Cerebellar cortex (tissue), 1 donor: Measurements from ENCODE around the gene DENND6B.
A peak's percentile ranks its signal among the peaks of the same experiment; 100 is the strongest.
"Not testable (repeated sequence)": the region's sequence is repeated elsewhere in the genome, so short reads cannot be mapped to it uniquely, and the experiment has no call there.

ENCODE experiments used
- DNase-seq: peaks from one replicate; pipeline ENCODE4 v3.0.0-alpha.2; 2015; ENCODE audit warnings: low spot score

Gene DENND6B

DNA sequence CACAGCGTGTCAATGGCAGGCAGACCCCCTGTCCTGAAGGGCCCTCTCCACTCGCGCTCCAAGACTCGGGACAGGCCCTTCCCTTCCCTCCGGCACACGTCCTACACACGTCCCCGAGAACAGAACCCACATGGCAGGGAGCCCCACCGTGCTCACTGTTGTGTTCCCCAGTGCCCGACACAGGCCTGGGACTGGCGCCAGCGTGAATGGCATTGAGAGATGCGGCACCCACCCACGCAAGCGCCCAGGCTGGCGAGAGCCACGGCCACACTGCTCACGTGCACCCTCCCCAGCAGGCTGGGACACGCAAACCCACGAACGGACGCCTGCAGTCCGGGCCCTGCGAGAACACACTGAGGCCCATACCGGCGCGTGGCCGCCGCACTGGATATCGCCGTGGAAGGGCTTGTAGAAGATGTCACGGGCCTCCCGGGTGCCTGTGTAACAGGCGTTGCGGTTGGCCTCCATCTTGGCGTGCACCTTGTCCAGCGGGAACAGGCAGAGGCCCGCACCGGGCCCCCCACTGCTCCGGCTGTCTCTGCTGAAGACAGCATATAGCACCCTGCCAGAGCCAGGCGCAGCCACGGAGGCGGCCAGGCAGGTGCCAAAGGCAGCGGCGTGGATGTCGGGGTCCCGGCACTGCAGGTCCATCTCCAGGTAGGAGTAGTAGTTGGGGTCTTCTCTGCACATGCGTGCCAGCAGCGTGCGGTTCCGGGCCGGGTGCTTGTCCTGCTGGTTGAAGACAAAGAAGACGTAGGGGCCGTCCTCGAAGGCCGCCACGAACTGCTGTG, 37.5 kb downstream of the DENND6B start:
- no peak for DNase-seq

DNA sequence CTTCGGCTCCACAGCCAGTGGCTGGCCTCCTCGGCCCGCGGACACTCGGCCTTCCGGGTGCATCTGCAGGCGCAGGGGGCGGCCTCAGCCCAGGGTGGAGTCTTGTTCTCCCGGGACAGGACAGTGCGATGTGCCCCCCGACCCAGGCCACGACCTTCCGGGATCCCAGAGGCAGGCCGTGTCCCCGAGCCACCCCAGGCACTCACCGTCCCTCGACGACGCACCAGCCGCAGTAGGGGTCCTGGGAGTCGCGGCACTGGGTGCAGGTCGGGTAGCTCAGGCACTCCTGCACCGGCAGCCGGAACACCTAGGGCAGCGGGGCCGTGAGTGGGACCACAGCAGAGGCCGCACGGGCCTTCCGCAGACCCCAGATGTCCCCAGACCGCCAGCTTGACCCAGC, 39.1 kb downstream of the DENND6B start:
- no peak for DNase-seq

DNA sequence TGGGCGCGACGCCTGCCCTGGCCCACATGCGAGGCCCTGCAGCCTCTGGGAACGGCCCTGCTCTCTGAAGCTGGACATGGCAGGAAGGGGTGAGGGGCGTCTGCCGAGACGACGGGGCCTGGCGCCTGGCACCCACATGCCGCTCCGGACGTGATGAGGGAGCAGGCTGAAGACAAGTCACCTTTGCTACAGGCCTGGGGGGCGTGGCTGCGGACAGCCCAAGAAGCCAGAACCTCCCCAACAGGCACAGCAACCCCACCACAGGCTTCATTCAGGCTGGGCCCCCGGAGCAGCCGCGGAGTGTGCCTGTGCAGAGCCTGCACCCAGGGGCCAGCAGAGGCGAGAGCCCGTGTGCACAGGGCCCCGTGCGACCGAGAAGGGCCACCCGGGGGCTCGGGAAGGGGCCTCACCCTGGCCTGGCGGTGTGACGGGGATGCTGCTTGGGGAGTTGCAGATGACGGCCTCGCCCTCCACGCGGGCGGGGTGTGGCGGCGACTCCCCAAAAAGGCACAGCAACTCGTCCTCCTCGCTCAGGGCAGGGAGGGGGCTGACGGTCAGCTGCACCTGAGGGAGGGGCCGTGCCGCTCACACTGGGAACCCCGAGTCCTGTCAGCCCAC, 40.0 kb downstream of the DENND6B start:
- DNase-seq: no peak

DNA sequence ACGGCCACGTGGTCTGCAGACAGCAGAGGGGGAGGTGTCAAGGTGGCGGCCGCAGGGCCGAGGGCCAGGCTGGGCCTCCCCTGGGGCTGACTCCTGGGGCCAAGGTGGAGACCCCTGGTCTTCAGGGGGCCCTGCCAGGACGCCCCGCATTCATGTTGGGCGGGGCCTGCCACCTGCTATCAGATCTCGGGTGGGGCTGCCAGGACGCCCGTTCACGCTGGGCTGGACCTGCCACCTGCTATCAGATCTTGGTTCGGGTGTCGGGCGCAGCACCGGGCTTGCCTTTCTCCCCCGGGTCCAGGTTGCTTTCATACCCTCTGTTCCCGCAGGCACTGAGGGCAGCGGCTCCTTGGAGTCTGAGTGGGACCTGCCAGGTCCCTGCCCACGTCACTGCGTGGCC, 40.5 kb downstream of the DENND6B start:
- no peak for DNase-seq

DNA sequence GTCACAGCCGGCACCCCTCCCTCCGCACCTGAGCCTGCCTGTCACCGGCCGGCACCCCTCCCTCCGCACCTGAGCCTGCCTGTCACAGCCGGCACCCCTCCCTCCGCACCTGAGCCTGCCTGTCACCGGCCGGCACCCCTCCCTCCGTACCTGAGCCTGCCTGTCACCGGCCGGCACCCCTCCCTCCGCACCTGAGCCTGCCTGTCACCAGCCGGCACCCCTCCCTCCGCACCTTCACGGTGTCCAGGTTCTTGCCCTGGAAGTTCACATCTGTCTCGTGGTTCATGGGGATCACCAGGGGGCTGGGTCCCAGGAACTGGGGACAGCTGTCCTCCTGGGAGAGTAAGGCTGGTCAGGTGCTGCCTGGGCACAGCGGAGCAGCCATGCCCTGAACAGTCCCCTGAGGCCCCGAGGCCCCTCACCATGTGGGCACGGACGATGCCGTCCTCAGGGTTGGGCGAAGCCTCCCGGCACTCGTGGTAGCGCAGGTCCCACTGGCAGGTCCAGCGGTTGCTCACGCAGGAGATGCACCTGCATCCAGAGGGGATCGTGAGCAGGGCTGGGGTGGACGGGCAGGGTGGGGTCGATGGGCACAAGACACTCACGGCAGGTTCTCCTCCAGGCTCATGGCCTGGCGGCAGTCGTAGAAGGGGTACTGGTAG, 41.1 kb downstream of the DENND6B start:
- DNase-seq: no peak

DNA sequence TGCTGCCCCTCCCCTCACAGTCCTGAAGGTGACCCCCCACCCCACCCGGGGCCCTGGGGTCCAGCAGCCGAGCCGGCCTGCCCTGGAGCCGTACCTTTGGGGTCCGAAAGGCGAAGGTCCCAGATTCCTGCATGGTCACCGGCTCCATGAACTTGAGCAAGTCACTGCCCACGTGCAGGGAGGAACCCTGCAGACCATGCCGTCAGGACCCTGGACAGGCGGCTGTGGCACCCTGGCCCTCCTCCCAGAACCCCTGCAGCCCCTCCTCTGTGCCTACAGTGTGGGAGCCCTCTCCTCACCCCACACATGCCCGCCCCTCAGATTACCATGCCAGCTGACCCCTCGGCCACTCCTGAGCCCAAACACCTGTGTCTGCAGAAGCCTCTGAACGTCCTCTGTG, 42.3 kb downstream of the DENND6B start:
- DNase-seq: no peak

DNA sequence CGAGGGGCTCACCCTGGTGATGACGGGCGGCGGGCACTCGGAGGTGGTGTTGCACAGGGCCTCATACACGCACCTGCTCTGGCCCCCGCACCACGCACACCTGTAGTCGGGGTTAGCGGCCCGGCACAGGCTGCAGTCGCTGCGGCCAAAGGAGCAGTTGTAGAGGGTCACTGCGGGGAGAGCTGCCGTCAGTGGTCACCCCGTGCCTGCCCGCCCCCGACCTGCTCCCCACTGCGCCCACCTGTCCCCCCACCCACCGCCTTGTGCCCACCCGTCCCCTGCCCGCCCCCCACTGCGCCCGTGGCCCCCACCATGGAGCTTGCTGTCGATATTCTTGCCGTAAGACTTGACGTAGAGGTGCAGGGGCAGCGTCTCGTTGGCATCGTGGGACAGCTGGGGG, 43.0 kb downstream of the DENND6B start:
- DNase-seq: no peak

DNA sequence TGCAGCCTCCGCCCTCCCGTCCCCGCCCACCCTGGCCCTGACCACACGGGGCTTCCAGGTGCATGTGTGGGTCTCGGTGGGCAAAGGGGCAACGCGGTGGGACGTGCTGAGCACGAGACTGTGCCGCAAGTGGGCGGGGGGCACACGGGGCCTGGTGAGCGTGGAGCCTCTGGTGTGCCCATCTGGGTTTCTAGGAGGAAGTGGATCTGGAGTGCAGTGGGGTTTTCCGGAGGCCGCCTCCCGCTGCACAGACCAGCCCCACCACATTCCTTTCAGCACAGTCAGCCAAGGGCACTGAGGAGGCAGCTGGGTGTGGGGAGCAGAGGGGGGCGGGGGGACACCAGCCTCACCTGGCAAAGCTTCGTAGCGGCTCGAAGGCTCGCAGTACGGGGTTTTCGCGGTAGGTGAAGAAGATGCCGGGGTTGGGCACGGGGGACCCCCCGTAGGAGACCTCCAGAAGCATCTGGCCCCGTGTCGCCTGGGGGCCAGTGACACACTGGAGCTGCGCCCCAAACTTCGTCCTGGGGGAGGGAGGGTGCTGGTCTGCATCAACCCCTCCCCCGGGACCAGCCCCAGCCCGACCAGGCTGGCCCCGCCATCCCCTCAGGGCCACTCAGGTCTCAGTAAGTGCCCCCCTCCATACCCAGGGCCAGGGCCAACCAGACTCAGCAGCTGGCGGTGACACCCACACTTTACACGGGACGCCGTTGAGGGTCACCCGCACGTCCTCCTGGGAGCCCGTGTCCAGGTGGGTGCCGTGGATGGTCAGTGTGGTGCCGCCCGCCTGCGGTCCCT, 44.3 kb downstream of the DENND6B start:
- DNase-seq: no peak

DNA sequence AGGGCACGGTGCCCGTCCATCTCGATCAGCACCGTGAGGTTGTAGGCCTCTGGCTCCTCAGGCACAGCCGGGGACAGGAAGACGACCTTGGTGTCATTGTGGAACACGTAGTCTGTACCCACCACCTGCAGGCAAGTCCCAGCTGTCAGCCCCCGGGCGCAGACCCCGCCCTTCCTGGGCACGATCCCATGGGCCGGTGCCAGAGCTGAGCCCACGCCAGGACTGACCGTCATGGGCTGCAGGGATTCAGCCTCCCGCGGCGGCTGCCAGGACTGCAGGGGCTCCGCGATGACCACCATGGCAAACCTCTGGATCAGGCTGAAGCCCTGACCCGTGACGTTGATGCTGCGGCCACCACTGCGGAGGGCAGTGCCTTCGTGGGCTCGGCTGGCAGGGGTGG, 44.9 kb downstream of the DENND6B start:
- no peak for DNase-seq

DNA sequence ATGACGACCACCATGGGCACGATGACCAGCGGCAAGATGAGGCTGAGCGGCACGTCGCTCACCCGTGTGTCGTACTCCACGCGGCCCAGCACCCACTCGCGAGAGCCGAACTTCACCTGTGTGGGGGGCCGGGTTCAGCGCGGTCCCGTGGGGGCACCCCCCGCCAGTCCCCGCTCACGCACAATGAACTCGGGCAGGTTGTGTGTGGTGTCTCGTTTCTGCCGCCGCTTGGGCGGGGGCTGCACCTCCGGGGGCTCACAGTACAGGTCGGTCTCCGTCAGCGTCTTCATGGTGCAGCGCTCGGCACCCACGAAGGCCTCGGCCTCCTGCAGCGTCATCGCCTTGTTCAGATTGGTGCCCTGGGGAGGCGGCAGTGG, 45.4 kb downstream of the DENND6B start:
- DNase-seq: no peak

DNA sequence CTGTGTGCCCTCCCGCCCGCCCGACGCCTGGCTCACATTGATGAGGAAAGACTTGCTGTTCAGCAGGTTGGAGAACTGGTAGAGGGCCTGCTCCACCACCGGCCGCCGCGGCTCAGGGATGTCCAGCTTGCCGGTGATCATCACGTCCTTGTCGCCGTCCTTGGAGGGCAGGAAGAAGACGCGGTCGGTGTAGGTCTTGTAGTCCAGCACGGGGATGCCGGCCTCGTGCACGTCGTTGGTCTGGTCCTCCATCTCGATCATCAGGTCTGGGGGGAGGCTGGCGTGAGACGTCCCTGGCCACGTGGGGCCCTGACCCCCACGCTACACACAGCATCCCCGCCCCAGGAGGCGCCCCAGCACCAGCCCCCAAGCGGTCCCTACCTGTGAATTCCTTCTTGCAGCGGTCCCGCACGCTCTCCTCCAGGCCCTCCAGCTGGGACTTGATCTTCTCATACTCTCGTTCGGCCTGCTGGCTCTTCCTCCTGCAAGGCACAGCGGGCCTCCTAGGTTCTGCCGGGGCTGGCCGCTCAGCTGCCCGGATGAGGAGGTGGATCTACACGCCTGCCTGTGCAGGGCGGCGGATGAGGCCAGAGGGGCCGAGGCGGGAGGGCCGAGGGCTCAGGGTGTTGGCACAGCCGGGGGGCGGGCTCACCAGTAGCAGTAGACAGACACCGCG, 46.0 kb downstream of the DENND6B start:
- DNase-seq: peak; percentile 57

DNA sequence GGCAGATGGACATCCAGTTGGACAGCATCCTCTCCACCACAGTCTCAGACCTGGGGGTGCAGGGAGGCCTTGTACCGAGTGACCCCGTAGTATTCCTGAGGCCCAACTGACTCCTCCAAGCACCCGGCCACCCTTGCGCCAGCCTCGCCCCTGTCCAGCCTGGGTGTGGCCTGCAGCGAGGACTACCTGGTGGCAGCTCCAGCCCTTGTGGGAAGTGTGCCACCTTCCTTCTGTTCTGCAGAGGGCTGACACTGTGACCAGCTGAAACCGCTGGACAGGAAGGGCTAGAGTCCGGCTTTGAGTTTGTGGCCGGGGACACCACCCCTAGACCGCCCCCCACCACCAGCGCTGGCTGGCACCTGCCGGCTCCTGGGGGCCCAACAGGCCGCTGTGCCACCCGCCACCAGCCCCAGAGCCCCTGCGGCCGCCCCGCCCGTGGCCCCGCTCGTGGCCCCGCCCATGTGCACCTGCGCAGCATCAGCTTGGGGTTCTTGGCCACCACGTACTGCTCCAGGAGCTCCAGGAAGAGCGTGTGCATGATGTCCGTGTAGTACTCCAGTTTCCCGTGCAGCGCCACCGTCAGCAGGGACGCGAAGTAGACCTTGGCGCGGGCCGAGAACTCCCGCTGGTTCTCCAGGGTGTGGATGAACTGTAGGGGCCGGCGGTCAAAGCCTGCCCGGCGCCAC, 46.6 kb downstream of the DENND6B start:
- DNase-seq: no peak

DNA sequence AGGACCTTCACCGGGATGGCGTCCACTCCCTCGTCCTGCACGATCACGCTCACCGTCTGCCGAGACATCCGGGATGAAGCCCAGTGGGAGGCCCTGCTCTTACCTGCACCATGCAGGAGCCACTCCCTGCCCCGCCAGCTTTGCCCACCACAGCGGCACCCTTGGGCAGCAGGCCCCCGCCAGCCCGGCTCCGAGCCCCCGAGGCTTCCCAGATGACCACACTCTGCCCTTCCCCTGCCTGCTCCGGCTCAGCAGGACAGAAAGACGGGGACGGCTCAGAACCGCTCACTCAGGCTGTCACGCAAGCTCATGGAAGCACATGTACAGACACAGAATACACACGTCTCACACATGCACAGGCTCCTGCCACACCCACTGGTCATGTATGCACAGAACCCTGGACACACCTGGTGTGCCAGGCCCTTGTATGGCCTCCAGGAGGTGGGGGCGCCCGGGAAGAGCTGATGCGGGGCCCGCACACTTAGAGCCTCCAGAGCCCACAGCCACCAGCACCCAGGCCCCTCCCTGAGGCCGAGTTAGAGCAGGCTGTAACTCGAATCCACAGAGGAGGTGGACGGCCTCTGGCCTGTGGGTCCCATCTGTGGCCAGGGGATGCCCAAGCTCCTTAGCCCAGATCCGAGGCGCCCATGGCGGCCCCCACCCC, 47.7 kb downstream of the DENND6B start:
- no peak for DNase-seq

DNA sequence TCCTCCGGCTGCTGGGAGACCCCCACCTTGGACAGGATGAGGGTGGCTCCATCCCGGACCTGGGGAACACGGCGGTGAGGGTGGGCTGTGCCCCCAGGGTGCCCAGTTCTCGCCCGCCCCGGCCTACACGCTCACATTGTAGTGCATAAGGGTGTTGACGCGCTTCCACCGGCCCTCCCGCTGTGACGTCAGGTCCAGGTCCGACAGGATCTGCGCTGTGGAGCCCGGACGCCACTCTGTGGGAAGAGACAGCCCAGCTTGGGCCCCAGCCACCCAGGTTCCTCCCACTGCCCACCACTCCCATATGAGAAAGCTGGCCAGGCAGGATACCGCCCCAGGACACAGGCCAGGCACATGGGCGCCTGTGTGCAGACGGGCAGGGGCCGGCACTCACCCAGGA, 48.4 kb downstream of the DENND6B start:
- DNase-seq: no peak

DNA sequence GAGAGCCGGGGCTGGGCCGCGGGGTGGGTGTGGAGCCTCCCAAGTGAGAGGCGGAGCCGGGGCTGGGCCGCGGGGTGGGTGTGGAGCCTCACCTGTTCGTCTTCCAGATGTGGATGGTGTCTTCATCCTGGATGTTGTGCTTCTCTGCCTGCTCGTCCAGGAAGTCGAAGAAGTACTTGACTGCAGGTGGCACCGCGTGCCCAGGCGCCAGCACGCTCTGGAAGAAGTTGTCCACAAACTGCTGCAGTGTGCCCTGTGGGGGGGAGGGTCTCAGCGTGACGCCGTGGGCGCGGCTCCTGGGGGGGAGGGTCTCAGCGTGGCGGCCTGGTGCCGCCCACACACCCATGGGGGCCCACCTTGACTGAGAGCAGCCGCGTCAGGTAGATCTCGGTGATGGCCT, 49.1 kb downstream of the DENND6B start:
- no peak for DNase-seq

DNA sequence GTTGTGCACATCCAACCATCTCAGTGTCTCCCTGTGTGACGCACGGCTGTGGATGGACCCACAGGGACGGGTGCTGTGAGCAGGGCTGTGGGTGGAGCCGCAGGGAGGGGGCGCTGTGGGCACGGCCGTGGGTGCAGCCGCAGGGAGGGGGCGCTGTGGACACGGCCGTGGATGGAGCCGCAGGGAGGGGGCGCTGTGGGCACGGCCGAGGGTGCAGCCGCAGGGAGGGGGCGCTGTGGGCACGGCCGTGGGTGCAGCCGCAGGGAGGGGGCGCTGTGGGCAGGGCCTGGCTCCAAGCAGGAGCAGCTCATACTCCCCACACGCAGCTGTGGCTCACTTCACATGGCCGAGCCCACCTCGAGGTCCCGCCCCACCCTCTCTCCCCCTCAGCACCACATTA, 50.7 kb downstream of the DENND6B start:
- DNase-seq: peak; percentile 70

DNA sequence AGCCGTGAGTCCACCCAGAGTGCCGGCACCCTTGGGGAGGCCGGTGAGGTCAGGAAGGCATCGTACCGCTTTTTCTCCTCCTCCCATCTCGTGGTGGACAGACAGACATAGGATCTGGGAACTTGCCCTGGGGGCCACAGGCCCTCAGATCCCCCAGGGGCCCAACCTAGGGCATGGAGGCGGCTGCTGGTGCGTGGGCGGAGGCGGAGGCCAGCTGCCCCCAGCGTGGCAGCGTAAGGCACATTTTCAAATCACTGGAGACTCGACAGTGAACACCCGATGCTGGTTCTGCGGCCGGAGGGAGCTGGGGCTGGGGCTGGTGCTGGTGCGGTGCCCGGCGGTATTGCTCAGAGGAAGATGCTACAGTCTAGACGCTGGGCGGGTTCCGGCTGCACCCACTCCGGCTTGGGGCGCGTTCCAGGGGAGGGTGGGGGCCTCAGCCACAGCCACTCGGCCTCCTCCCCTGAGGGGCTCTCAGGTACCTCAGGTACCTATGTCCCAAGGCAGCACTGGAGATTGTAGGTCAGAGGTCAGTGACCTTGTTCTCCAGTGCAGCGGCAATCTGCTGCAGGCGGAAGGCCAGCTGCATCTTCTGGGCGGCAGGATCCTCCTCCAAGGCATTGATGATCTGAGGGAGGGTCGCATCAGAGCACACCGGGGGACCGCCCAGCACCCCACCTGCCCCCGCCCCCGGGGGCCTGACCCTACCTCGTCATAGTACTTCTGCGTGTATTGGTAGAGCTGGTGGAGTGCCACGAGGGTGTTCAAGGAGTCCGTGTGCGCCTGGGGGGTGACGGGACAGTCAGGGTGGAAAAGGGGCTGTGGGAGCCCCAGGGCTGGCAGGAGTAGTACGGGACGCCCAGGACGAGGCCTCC, 51.4 kb downstream of the DENND6B start:
- no peak for DNase-seq

DNA sequence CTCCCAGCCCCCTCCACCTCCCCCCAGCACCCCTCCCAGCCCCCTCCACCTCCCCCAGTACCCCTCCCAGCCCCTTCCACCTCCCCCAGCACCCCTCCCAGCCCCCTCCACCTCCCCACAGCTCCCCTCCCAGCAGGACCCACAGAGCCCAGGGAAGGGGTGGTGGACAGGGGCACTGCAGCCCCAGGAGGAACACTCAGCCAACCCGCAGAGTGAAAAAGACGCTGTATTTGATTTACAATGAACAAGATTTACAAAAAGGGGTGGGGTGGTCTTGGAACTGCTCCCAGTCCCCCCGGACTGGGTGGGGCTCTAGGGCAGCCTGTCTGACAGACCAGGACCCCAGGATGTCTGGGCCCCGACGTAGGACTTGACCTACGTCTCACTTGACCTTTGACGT, 52.0 kb downstream of the DENND6B start:
- no peak for DNase-seq

DNA sequence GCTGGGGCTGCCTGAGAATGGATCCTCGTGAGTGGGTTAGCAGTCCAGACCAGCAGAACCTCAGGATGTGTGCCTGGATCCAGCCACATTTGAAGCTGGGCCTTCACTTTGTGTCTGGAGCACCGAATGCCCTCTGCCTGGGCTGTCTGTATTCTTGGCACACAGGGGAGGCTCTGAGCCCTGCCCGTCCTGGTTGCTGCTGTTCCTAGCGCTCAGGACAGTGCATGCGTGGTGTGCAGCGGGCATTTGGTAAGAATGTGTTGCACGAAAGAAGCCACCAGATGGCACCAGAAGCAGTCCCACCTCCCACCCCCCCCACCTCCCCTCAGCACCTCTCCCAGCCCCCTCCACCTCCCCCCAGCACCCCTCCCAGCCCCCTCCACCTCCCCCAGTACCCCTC, 52.5 kb downstream of the DENND6B start:
- peak; percentile 93 for DNase-seq

DNA sequence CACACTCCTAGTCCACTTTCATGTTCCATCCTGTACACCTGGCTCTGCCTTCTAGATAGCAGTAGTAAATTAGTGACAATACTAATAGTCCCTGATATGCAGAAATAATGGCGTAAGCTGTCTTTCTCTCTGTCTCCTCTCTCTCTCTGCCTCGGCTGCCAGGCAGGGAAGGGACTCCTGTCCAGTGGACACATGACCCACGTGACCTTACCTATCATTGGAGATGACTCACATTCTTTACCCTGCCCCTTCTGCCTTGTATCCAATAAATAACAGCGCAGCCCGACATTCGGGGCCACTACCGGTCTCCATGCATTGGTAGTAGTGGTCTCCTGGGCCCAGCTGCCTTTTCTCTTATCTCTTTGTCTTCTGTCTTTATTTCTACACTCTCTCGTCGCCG, 53.0 kb downstream of the DENND6B start:
- DNase-seq: not testable (repeated sequence)
